ENCODE measurements around the gene ASXL2. TPM values are rescaled to one million over a fixed set of nuclear protein-coding genes. Genes with fewer than 3 reads are reported as not detected.

The ASXL2 gene
- total and polyA plus RNA-seq, 4 experiments from 2014 or later = 6.3 to 63.6 (median 33.1) TPM

DNA sequence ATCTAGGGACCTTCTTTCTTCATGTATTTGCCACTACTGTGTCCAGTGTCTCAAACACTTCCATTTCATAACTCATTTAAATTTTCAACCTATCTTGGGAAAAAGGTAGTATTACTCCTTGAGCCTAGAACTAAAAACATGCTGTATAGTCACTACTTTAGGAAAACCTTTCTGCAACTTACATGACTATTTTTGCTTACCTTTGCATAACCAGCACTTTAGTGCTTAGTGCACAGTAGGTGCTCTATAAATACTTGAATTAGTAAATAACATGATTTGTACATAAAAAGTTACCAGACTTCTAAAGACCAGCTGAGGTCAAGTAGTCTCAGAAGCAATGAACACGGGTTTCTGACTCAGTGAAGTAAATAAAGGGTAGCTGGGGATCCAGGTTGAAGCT, 142.5 kb downstream of the ASXL2 start:
- ChIA-PET POLR2A (ENCODE audit: partially characterized antibody) (no interaction called here), CTCF (ENCODE audit: partially characterized antibody) (interaction anchor here (1.5 kb wide), 1 partner anchor 129 kb away, joined by 3 read pairs; no protein-coding TSS in a partner anchor)
- peaks cover 3 to 8% of the 10 kb centered on the region in 2 donors for H3K36me3 Mint-ChIP-seq
- H3K9me3 ChIP-seq (ENCODE audit: control insufficient read depth in 1 of 2, low read length in 2 of 2) = no peaks in the 10 kb centered on the region
- H3K36me3 ChIP-seq (ENCODE audit: insufficient read depth, low read length) = no peaks in the 10 kb centered on the region
- peaks cover 0 to 7% (median 0%) of the 10 kb centered on the region in 8 donors for H3K9me3 Mint-ChIP-seq
- no peaks in the 10 kb centered on the region for H3K27me3 ChIP-seq (ENCODE audit: insufficient read depth, low read length)
- H3K4me1 Mint-ChIP-seq = peaks cover 0 to 5% (median 3%) of the 10 kb centered on the region in 4 donors
- no peak overlapping the region for H3K4me3 ChIP-seq (ENCODE audit: low read length in 2 of 2)
- peak overlapping the region in 5 of 7 donors; percentile 3 to 31 (median 15) for H3K27ac Mint-ChIP-seq
- no peak overlapping the region for H3K4me3 Mint-ChIP-seq
- no peaks in the 10 kb centered on the region for H3K4me1 ChIP-seq (ENCODE audit: insufficient read depth, low read length)
- no peak for DNase-seq
- intact Hi-C loops (cut with micrococcal nuclease) = no loop called here
- no peaks in the 10 kb centered on the region for H3K27me3 Mint-ChIP-seq
- H3K27ac ChIP-seq (ENCODE audit: low read depth, low read length) = no peak overlapping the region

GRCh38 chr2:25728559-25728958, 149.7 kb downstream of the ASXL2 start:
- DNase-seq = no peak
- CTCF ChIA-PET (ENCODE audit: partially characterized antibody) = interaction anchor here (1.2 to 1.7 kb wide), 2 partner anchors 9 to 28 kb away, joined by 3 to 5 read pairs; no protein-coding TSS in a partner anchor
- H3K27me3 Mint-ChIP-seq = peaks cover 0 to 6% of the 10 kb centered on the region in 2 donors
- H3K27ac Mint-ChIP-seq = no peak overlapping the region
- H3K36me3 Mint-ChIP-seq = no peaks in the 10 kb centered on the region
- Histone ChIP-seq H3K4me3 (ENCODE audit: low read length in 2 of 2) (no peak overlapping the region), H3K9me3 (ENCODE audit: control insufficient read depth in 1 of 2, low read length in 2 of 2) (no peaks in the 10 kb centered on the region), H3K27ac (ENCODE audit: low read depth, low read length) (no peak overlapping the region), H3K36me3 (ENCODE audit: insufficient read depth, low read length) (no peaks in the 10 kb centered on the region), H3K27me3 (ENCODE audit: insufficient read depth, low read length) (no peaks in the 10 kb centered on the region), H3K4me1 (ENCODE audit: insufficient read depth, low read length) (no peaks in the 10 kb centered on the region)
- no peak overlapping the region for H3K4me3 Mint-ChIP-seq
- H3K9me3 Mint-ChIP-seq = peaks cover 0 to 10% (median 0%) of the 10 kb centered on the region in 8 donors
- H3K4me1 Mint-ChIP-seq = peaks cover 0 to 3% (median 0%) of the 10 kb centered on the region in 4 donors
- intact Hi-C loops (cut with micrococcal nuclease) = no loop called here
- POLR2A ChIA-PET (ENCODE audit: partially characterized antibody) = no interaction called here

GRCh38 chr2:25726522-25726921, 151.8 kb downstream of the ASXL2 start:
- Histone ChIP-seq H3K27ac (ENCODE audit: low read depth, low read length) (no peak overlapping the region), H3K4me1 (ENCODE audit: insufficient read depth, low read length) (no peaks in the 10 kb centered on the region), H3K4me3 (ENCODE audit: low read length in 2 of 2) (no peak overlapping the region), H3K36me3 (ENCODE audit: insufficient read depth, low read length) (no peaks in the 10 kb centered on the region), H3K9me3 (ENCODE audit: control insufficient read depth in 1 of 2, low read length in 2 of 2) (no peaks in the 10 kb centered on the region), H3K27me3 (ENCODE audit: insufficient read depth, low read length) (no peaks in the 10 kb centered on the region)
- no peak for DNase-seq
- Mint-ChIP-seq H3K4me3 (no peak overlapping the region), H3K36me3 (no peaks in the 10 kb centered on the region), H3K27me3 (peaks cover 0 to 6% of the 10 kb centered on the region in 2 donors), H3K9me3 (peaks cover 0 to 5% (median 0%) of the 10 kb centered on the region in 8 donors), H3K4me1 (peaks cover 0 to 2% (median 0%) of the 10 kb centered on the region in 4 donors), H3K27ac (no peak overlapping the region)
- ChIA-PET CTCF (ENCODE audit: partially characterized antibody) (interaction anchor here (1.2 kb wide), 1 partner anchor 9 kb away, joined by 3 read pairs; no protein-coding TSS in a partner anchor), POLR2A (ENCODE audit: partially characterized antibody) (no interaction called here)
- intact Hi-C loops (cut with micrococcal nuclease) = no loop called here

DNA sequence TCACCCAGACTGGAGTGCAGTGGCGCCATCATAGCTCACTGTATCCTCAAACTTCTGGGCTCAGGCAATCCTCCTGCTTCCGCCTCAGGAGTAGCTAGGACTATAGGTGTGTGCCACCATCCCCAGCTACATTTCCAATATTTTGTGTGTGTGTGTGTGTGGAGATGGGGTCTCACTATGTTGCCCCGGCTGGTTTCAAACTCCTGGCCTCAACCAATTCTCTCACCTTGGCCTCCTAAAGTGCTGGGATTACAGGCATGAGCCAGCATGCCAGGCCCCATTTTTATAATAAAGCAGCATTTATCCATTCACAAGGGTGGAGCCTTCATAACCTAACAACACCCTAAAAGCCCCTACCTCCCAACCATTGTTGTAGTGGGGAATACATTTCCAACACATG, 152.4 kb downstream of the ASXL2 start:
- intact Hi-C loops (cut with micrococcal nuclease) = no loop called here

DNA sequence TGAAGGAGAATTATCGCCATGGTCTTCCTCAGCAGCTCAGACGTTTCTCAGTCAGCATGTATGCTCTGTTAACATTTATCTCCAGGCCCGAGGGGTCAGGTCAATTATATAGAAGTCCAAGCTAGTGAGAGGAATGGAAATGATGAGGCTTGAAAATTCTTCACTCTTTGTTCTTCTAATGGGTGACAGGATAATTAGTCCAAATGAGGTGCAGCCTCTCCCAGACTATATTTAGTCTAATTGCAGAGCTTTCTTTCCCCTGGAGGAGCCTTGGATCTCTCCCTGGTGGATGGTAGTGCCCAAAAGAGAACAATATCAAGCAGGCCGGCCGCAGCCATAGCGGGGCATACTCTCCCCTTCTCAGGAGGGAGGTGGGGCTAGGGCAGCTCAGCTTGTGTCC, 153.5 kb downstream of the ASXL2 start:
- Histone ChIP-seq H3K27me3 (ENCODE audit: insufficient read depth, low read length) (no peaks in the 10 kb centered on the region), H3K27ac (ENCODE audit: low read depth, low read length) (no peak overlapping the region), H3K9me3 (ENCODE audit: control insufficient read depth in 1 of 2, low read length in 2 of 2) (no peaks in the 10 kb centered on the region), H3K4me3 (ENCODE audit: low read length in 2 of 2) (no peak overlapping the region), H3K4me1 (ENCODE audit: insufficient read depth, low read length) (no peaks in the 10 kb centered on the region), H3K36me3 (ENCODE audit: insufficient read depth, low read length) (no peaks in the 10 kb centered on the region)
- CTCF ChIA-PET (ENCODE audit: partially characterized antibody) = no interaction called here
- POLR2A ChIA-PET (ENCODE audit: partially characterized antibody) = no interaction called here
- Mint-ChIP-seq H3K4me1 (peaks cover 0 to 2% (median under 1%) of the 10 kb centered on the region in 4 donors), H3K9me3 (peaks cover 0 to 3% (median 0%) of the 10 kb centered on the region in 8 donors), H3K4me3 (no peak overlapping the region), H3K27me3 (peaks cover under 1 to 6% of the 10 kb centered on the region in 2 donors), H3K36me3 (no peaks in the 10 kb centered on the region), H3K27ac (no peak overlapping the region)
- intact Hi-C loops (cut with micrococcal nuclease) = no loop called here
- no peak for DNase-seq

More for the DNA sequence above, 152.4 kb downstream of the ASXL2 start:
- H3K27me3 ChIP-seq (ENCODE audit: insufficient read depth, low read length) = no peaks in the 10 kb centered on the region
- H3K27ac Mint-ChIP-seq = no peak overlapping the region
- H3K4me3 Mint-ChIP-seq = no peak overlapping the region
- H3K27ac ChIP-seq (ENCODE audit: low read depth, low read length) = no peak overlapping the region
- peaks cover 0 to 3% (median 0%) of the 10 kb centered on the region in 8 donors for H3K9me3 Mint-ChIP-seq
- no peaks in the 10 kb centered on the region for H3K36me3 ChIP-seq (ENCODE audit: insufficient read depth, low read length)
- H3K27me3 Mint-ChIP-seq = peaks cover 0 to 6% of the 10 kb centered on the region in 2 donors
- CTCF ChIA-PET (ENCODE audit: partially characterized antibody) = no interaction called here
- POLR2A ChIA-PET (ENCODE audit: partially characterized antibody) = no interaction called here
- H3K36me3 Mint-ChIP-seq = no peaks in the 10 kb centered on the region
- H3K4me1 Mint-ChIP-seq = peaks cover 0 to 2% (median 0%) of the 10 kb centered on the region in 4 donors
- no peak for DNase-seq
- no peaks in the 10 kb centered on the region for H3K9me3 ChIP-seq (ENCODE audit: control insufficient read depth in 1 of 2, low read length in 2 of 2)
- H3K4me1 ChIP-seq (ENCODE audit: insufficient read depth, low read length) = no peaks in the 10 kb centered on the region
- no peak overlapping the region for H3K4me3 ChIP-seq (ENCODE audit: low read length in 2 of 2)

DNA sequence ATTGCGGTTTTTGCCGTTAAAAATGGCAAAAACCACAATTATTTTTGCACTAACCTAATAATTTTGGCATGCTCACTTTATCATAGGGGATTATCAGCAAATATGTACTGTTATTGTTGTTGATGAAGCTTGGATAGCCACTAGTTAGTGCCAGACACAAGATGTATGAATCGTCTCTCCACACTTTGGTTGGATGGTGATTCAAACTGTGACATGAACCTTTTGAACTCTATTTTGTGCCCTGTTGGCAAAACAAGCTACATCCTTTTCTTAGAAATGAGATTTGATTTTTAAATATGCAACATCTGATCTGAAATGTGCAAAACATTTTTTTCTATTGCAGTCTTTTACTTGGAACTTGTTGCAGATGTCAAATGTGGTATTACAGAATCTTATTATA, 156.1 kb downstream of the ASXL2 start:
- Histone ChIP-seq H3K27me3 (ENCODE audit: insufficient read depth, low read length) (no peaks in the 10 kb centered on the region), H3K27ac (ENCODE audit: low read depth, low read length) (no peak overlapping the region), H3K4me1 (ENCODE audit: insufficient read depth, low read length) (no peaks in the 10 kb centered on the region), H3K9me3 (ENCODE audit: control insufficient read depth in 1 of 2, low read length in 2 of 2) (no peaks in the 10 kb centered on the region), H3K36me3 (ENCODE audit: insufficient read depth, low read length) (no peaks in the 10 kb centered on the region), H3K4me3 (ENCODE audit: low read length in 2 of 2) (no peak overlapping the region)
- intact Hi-C loops (cut with micrococcal nuclease) = no loop called here
- Mint-ChIP-seq H3K9me3 (peaks cover 0 to 3% (median 0%) of the 10 kb centered on the region in 8 donors), H3K27ac (no peak overlapping the region), H3K36me3 (no peaks in the 10 kb centered on the region), H3K4me3 (no peak overlapping the region), H3K27me3 (peaks cover 0 to 5% of the 10 kb centered on the region in 2 donors), H3K4me1 (peaks cover 2 to 11% (median 5%) of the 10 kb centered on the region in 4 donors)
- DNase-seq = no peak
- ChIA-PET POLR2A (ENCODE audit: partially characterized antibody) (no interaction called here), CTCF (ENCODE audit: partially characterized antibody) (no interaction called here)

GRCh38 chr2:25720575-25720974, 157.7 kb downstream of the ASXL2 start:
- CTCF ChIA-PET (ENCODE audit: partially characterized antibody) = no interaction called here
- intact Hi-C loops (cut with micrococcal nuclease) = no loop called here

More at GRCh38 chr2:25720575-25720974, 157.7 kb downstream of the ASXL2 start:
- no peak overlapping the region for H3K27ac ChIP-seq (ENCODE audit: low read depth, low read length)
- Mint-ChIP-seq H3K27ac (no peak overlapping the region), H3K4me1 (peaks cover 2 to 11% (median 5%) of the 10 kb centered on the region in 4 donors), H3K27me3 (peaks cover 0 to 5% of the 10 kb centered on the region in 2 donors), H3K36me3 (no peaks in the 10 kb centered on the region), H3K4me3 (no peak overlapping the region), H3K9me3 (no peaks in the 10 kb centered on the region)
- DNase-seq = no peak
- H3K4me3 ChIP-seq (ENCODE audit: low read length in 2 of 2) = no peak overlapping the region
- H3K4me1 ChIP-seq (ENCODE audit: insufficient read depth, low read length) = no peaks in the 10 kb centered on the region
- no peaks in the 10 kb centered on the region for H3K36me3 ChIP-seq (ENCODE audit: insufficient read depth, low read length)
- H3K9me3 ChIP-seq (ENCODE audit: control insufficient read depth in 1 of 2, low read length in 2 of 2) = no peaks in the 10 kb centered on the region
- no peaks in the 10 kb centered on the region for H3K27me3 ChIP-seq (ENCODE audit: insufficient read depth, low read length)
- POLR2A ChIA-PET (ENCODE audit: partially characterized antibody) = no interaction called here

Data from CD4-positive, alpha-beta memory T cell (primary cell).